Endothelial cell of umbilical vein (primary cell): ENCODE measurements around the gene COL7A1. TPM values are rescaled to one million over a fixed set of nuclear protein-coding genes. Genes with fewer than 3 reads are reported as not detected.

Source experiments
- BruUV-seq: library from RNA; stranded (reverse); fragments of 400-500 nt; replicated peaks from 2 replicates; lab custom pipeline; 2021; lab: Mats Ljungman, UMichigan
- CTCF ChIA-PET: fragments of 300-600, 350-600 bp; sonication (Branson Sonifier 250); formaldehyde crosslinking; loops from one replicate; lab custom pipeline; 2021; ENCODE audit warnings: antibody characterized with exemption, inconsistent platforms; lab: Charles Lee
- POLR2A ChIA-PET: fragments of 300-600, 350-600 bp; sonication (Branson Sonifier 250); formaldehyde crosslinking; loops from one replicate; lab custom pipeline; 2021; ENCODE audit warnings: antibody characterized with exemption, inconsistent platforms; lab: Charles Lee
- DNase-seq: peaks from one replicate; pipeline ENCODE4 v3.0.0-alpha.2; 2011; ENCODE audit warnings: low read depth, low spot score
- FAIRE-seq: peaks from 2 replicates; lab custom pipeline; 2011; peaks lifted over from hg19 to GRCh38; lab: Jason Lieb, UNC
- H2AFZ ChIP-seq: 2 replicates; pipeline ENCODE4 v1.6.0; 2012; ENCODE audit warnings: low read depth, low read length, control low read depth, inconsistent platforms
- H3K27ac ChIP-seq: 2 replicates; pipeline ENCODE4 v1.5.1; 2011; ENCODE audit warnings: low read depth, mild to moderate bottlenecking, control low read depth, low read length, moderate library complexity; ENCODE audit not compliant: insufficient read depth
- H3K27me3 ChIP-seq, 2 experiments: 2 replicates each; pipeline versions ENCODE4 v1.6.0 to v1.6.1; 2011; ENCODE audit warnings: low read length in 2 of 2, mixed read lengths in 1 of 2; ENCODE audit not compliant: control insufficient read depth in 2 of 2, insufficient read depth in 2 of 2
- H3K36me3 ChIP-seq, 2 experiments: 2 replicates in 1 of 2; 3 replicates in 1 of 2; pipeline ENCODE4 v1.5.1; 2011; ENCODE audit warnings: low read length in 2 of 2, mild to moderate bottlenecking in 1 of 2, moderate library complexity in 1 of 2; ENCODE audit not compliant: control insufficient read depth in 2 of 2, insufficient read depth in 2 of 2; ENCODE audit errors: extremely low read depth in 1 of 2
- H3K4me1 ChIP-seq: 3 replicates; pipeline ENCODE4 v1.5.1; 2011; ENCODE audit warnings: mild to moderate bottlenecking, low read length; ENCODE audit not compliant: control insufficient read depth, insufficient read depth; ENCODE audit errors: extremely low read depth
- H3K4me2 ChIP-seq: 2 replicates; pipeline ENCODE4 v1.6.1; 2011; ENCODE audit warnings: low read length, control low read depth, mixed read lengths; ENCODE audit not compliant: insufficient read depth
- H3K4me3 ChIP-seq, 3 experiments: fragments of 200-600 bp in 1 of 3; sonication (generic), shearing (Covaris generic) in 1 of 3; replicated peaks in 1 of 3; 2 replicates each; pipeline ENCODE4 v1.5.1; 2011 to 2016; ENCODE audit warnings: control low read depth in 3 of 3, low read length in 3 of 3, mild to moderate bottlenecking in 2 of 3, inconsistent platforms in 1 of 3, low read depth in 1 of 3, moderate library complexity in 1 of 3; ENCODE audit not compliant: insufficient read depth in 1 of 3
- H3K79me2 ChIP-seq: 2 replicates; pipeline ENCODE4 v1.6.0; 2012; ENCODE audit warnings: low read length, inconsistent platforms; ENCODE audit not compliant: control insufficient read depth, insufficient read depth
- H3K9ac ChIP-seq: replicated peaks from 2 replicates; pipeline ENCODE3; 2011; ENCODE audit warnings: low read length, control low read depth; ENCODE audit not compliant: insufficient read depth; ENCODE audit errors: extremely low read depth
- H3K9me1 ChIP-seq: replicated peaks from 3 replicates; pipeline ENCODE4 v1.6.0; 2011; ENCODE audit warnings: mild to moderate bottlenecking, low read length; ENCODE audit not compliant: control insufficient read depth, insufficient read depth; ENCODE audit errors: extremely low read depth
- H3K9me3 ChIP-seq: replicated peaks from 2 replicates; pipeline ENCODE4 v1.5.1; 2012; ENCODE audit warnings: low read length, inconsistent platforms; ENCODE audit not compliant: control insufficient read depth, insufficient read depth
- H4K20me1 ChIP-seq: replicated peaks from 2 replicates; pipeline ENCODE3; 2011; ENCODE audit warnings: mild to moderate bottlenecking, low read length; ENCODE audit not compliant: control insufficient read depth, insufficient read depth; ENCODE audit errors: extremely low read depth
- EZH2 ChIP-seq: IDR thresholded peaks from 2 replicates; pipeline ENCODE4 v1.6.1; 2012; ENCODE audit warnings: borderline replicate concordance, low read depth, mild to moderate bottlenecking, moderate library complexity, low read length, inconsistent platforms; ENCODE audit not compliant: severe bottlenecking
- FOS ChIP-seq: IDR thresholded peaks from 2 replicates; pipeline ENCODE4 v1.6.1; 2011; ENCODE audit warnings: mild to moderate bottlenecking, low read length, moderate library complexity, borderline replicate concordance; ENCODE audit not compliant: insufficient read depth
- JUN ChIP-seq: IDR thresholded peaks from 2 replicates; pipeline ENCODE4 v1.6.1; 2011; ENCODE audit warnings: borderline replicate concordance, low read depth; ENCODE audit not compliant: insufficient read length, insufficient read depth
- MYC ChIP-seq: IDR thresholded peaks from one replicate; pipeline ENCODE4 v1.6.1; 2011; ENCODE audit warnings: mild to moderate bottlenecking, low read depth, low read length
- POLR2A ChIP-seq: IDR thresholded peaks from 2 replicates; pipeline ENCODE4 v1.6.1; 2012; ENCODE audit warnings: low read depth, mild to moderate bottlenecking, control low read depth, low read length
- POLR2AphosphoS5 ChIP-seq: IDR thresholded peaks from 2 replicates; pipeline ENCODE4 v1.6.1; 2012; ENCODE audit warnings: low read depth, mild to moderate bottlenecking, control low read depth, low read length, moderate library complexity; ENCODE audit not compliant: insufficient read depth
- dilution Hi-C: fragments of 300-500 bp; cut with MboI; formaldehyde crosslinking; loops from one replicate; pipeline ENCODE4 v1.15.0; 2019; ENCODE audit warnings: low sequenced_read_pairs; ENCODE audit not compliant: extremely low pct_ligation_motif_present
- intact Hi-C: fragments of 100-400 bp; cut with micrococcal nuclease; formaldehyde crosslinking; loops from one replicate; pipeline ENCODE4 v1.10.0; 2022
- polyA plus RNA-seq, 4 experiments: library from polyadenylated mRNA; depleted of rRNA in 3 of 4; stranded (reverse) in 3 of 4; unstranded in 1 of 4; fragments of >200 nt; gene quantifications; 2 replicates each; pipeline versions ENCODE4 v1.2.1 to v1.2.3, GENCODE V29; 2011 to 2012; ENCODE audit warnings: missing spikeins in 1 of 4
- total RNA-seq: library from RNA; stranded (reverse); gene quantifications from 2 replicates; pipeline ENCODE4 v1.2.3, GENCODE V29; 2021
- TF ChIP-seq, protein P1 (sequence below): IDR thresholded peaks from 2 replicates; pipeline ENCODE4 v1.6.1; 2011; ENCODE audit not compliant: insufficient read depth, insufficient read length
- TF ChIP-seq, protein P2 (sequence below), 2 donors: IDR thresholded peaks; 1 replicate in 1 of 2; 2 replicates in 1 of 2; pipeline ENCODE4 v1.5.1; 2011; ENCODE audit warnings: low read length in 2 of 2, mild to moderate bottlenecking in 2 of 2, moderate library complexity in 2 of 2, control low read depth in 1 of 2, inconsistent platforms in 1 of 2, low read depth in 1 of 2; ENCODE audit not compliant: insufficient read depth in 1 of 2; ENCODE audit errors: extremely low read depth in 1 of 2

The COL7A1 gene
- total and polyA plus RNA-seq, 2 donors (not counting 3 experiments of a cell fraction or from before 2014, with no cell fraction given) = 0.55 to 1.9 TPM

DNA sequence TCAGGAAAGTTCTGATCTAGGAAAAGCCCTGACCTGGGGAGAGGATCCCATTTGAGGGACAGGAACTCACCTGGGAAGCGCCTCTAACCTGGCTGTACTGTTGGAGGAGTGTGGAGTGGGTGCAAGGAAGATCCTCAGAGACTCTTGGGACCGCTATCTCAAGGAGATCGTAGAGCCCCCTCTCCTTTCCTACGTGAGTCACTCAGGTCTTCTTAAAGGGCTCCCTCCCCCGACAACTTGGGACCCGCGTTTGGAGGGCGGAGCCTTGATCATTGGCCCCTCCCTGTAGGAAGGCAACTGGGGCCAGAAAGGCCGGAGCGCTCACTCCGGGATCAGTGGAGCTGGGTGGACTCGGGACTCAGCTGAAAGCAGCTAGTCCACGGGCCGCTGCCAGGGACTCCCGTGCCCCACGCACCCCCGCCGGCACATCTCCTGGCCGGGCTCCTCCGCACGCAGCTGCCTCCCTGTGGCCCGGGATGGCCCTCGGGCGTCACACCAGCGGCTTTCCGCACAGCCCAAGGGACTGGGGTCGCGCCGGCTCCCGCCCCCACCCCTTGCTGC is 39.6 kb upstream of the COL7A1 start:
- Histone ChIP-seq H2AFZ (peak overlapping the region; percentile 84), H3K9ac (peak overlapping the region; percentile 57), H3K36me3 (peaks cover 0 to 19% of the 10 kb centered on the region in 2 experiments), H3K4me1 (peaks cover 17% of the 10 kb centered on the region), H3K27ac (peak overlapping the region; percentile 32), H3K9me1 (no peaks in the 10 kb centered on the region), H4K20me1 (no peaks in the 10 kb centered on the region), H3K4me2 (peak overlapping the region; percentile 73), H3K27me3 (no peaks in the 10 kb centered on the region), H3K9me3 (no peaks in the 10 kb centered on the region), H3K4me3 (peak overlapping the region; percentile 70 to 93 (median 76)), H3K79me2 (no peaks in the 10 kb centered on the region)
- CTCF ChIA-PET = interaction anchor here (0.7 to 4.5 kb wide), 20 partner anchors 11 to 234 kb away, joined by 3 to 32 read pairs (median 6); partner anchors contain the start of genes CELSR3, PFKFB4 and UQCRC1
- TF ChIP-seq MYC = no peak
- TF ChIP-seq POLR2AphosphoS5 = no peak
- peak; percentile 7 for TF ChIP-seq POLR2A
- no peak for TF ChIP-seq EZH2
- TF ChIP-seq, protein P1, sequence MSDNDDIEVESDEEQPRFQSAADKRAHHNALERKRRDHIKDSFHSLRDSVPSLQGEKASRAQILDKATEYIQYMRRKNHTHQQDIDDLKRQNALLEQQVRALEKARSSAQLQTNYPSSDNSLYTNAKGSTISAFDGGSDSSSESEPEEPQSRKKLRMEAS = no peak
- TF ChIP-seq, protein P2, sequence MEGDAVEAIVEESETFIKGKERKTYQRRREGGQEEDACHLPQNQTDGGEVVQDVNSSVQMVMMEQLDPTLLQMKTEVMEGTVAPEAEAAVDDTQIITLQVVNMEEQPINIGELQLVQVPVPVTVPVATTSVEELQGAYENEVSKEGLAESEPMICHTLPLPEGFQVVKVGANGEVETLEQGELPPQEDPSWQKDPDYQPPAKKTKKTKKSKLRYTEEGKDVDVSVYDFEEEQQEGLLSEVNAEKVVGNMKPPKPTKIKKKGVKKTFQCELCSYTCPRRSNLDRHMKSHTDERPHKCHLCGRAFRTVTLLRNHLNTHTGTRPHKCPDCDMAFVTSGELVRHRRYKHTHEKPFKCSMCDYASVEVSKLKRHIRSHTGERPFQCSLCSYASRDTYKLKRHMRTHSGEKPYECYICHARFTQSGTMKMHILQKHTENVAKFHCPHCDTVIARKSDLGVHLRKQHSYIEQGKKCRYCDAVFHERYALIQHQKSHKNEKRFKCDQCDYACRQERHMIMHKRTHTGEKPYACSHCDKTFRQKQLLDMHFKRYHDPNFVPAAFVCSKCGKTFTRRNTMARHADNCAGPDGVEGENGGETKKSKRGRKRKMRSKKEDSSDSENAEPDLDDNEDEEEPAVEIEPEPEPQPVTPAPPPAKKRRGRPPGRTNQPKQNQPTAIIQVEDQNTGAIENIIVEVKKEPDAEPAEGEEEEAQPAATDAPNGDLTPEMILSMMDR (IDR thresholded peaks at IDR 0.05; ENCODE audit: extremely low read depth in 1 of 2, insufficient read depth in 1 of 2, low read depth in 1 of 2, low read length in 2 of 2) = peak in 1 of 2 donors; percentile 0
- TF ChIP-seq JUN = no peak
- peak; percentile 34 for TF ChIP-seq FOS
- POLR2A ChIA-PET = no interaction called here
- intact Hi-C loops = loop anchor here (1.0 to 2.0 kb wide), 8 partner anchors 22 to 446 kb away; partner anchors contain the start of genes CDC25A, IP6K2 and UQCRC1
- no TSS peak for BruUV-seq
- dilution Hi-C loops = no loop called here
- no peak for FAIRE-seq
- DNase-seq = peak; percentile 61
